ENCODE measurements around the gene ANKS3.

The ANKS3 gene

DNA sequence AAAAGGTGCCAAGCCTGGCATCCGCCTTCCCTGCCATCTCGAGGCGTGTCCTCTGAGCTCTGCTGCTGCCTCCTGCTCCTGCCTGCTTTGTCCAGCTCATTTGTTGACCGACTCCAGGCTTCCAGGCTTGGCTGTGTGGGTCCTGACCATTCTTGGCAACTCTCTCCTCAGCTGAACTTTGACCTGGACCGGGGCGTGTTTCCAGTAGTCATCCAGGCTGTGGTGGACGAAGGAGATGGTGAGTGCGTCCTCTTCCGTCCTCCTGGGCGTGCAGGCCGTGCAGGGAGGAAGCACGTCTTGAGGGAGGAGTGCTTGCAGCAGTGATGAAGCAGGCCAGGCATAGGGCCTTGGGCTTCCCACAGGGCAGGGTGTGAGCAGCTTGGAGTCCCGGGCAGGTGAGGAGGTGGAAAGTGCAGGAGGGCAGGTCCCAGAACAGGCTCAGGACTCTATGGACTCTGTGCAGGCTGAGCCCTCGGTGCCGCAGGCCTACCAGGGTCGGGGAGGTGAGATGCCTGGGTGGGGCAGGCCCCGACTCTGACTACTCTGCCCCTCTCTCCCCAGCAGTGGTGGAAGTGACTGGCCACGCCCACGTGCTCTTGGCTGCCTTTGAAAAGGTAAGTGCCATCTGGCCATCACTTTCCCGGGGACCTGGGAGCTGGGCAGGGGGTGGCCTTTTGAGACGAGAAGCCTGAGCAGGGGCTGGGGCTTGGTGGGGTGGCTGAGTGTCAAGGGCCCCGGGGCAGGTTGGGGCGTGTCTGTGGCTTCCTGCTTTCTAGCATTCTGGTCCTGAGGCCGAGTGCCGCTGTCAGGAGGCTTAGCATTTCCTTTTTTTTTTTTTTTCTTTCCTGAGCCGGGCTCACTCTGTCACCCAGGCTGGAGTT lies 69.3 kb downstream of the ANKS3 start:
- TF ChIP-seq, protein P1, sequence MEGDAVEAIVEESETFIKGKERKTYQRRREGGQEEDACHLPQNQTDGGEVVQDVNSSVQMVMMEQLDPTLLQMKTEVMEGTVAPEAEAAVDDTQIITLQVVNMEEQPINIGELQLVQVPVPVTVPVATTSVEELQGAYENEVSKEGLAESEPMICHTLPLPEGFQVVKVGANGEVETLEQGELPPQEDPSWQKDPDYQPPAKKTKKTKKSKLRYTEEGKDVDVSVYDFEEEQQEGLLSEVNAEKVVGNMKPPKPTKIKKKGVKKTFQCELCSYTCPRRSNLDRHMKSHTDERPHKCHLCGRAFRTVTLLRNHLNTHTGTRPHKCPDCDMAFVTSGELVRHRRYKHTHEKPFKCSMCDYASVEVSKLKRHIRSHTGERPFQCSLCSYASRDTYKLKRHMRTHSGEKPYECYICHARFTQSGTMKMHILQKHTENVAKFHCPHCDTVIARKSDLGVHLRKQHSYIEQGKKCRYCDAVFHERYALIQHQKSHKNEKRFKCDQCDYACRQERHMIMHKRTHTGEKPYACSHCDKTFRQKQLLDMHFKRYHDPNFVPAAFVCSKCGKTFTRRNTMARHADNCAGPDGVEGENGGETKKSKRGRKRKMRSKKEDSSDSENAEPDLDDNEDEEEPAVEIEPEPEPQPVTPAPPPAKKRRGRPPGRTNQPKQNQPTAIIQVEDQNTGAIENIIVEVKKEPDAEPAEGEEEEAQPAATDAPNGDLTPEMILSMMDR (IDR thresholded peaks at IDR 0.05; ENCODE audit: low read depth, low read length) = no peak
- TF ChIP-seq MYC (IDR thresholded peaks at IDR 0.05; ENCODE audit: low read depth, low read length) (peak; percentile 67), POLR2A (IDR thresholded peaks at IDR 0.05; ENCODE audit: extremely low read depth, insufficient read length) (no peak)
- TF ChIP-seq, protein P2, sequence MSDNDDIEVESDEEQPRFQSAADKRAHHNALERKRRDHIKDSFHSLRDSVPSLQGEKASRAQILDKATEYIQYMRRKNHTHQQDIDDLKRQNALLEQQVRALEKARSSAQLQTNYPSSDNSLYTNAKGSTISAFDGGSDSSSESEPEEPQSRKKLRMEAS (IDR thresholded peaks at IDR 0.05; ENCODE audit: low read depth, low read length) = peak; percentile 21; the same call in 1 of the 2 replicates
- peak; percentile 84 for DNase-seq (ENCODE audit: low read depth)
- no peak overlapping the region for H3K4me3 ChIP-seq (ENCODE audit: low read depth, low read length)

DNA sequence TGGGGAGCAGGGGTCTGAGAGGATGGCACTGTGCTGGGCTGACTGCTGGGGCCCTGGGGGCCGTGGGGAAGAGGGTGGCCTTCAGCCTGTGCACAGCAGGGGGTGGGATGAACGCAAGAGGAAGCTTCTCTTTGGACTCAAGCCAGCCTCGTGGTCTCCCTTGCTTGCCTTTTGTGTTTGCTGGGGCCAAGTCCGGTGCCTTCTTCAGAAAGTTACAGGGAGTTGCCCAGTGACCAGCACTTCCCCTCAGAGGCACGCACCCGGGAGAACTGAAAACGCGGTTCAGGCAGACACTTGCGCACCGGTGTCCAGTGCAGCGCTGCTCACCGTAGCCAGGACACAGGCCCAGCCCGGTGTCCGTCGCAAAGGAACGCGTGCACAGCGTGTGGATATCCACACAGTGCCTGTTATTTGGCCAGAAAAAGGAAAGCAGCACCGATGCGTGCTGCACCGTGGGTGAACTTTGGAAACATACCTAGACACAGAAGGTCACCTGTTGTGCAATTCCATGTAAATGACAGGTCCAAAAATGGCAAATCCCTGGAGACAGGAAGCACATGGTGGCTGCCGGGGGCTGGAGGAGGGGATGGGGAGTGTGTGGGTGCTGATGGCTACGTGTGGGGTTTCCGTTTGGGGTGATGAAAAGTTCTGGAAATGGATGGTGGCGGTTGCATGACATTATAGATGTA lies 70.2 kb downstream of the ANKS3 start:
- TF ChIP-seq MYC (IDR thresholded peaks at IDR 0.05; ENCODE audit: low read depth, low read length) (peak; percentile 63), POLR2A (IDR thresholded peaks at IDR 0.05; ENCODE audit: extremely low read depth, insufficient read length) (no peak)
- TF ChIP-seq, protein P1 (IDR thresholded peaks at IDR 0.05; ENCODE audit: low read depth, low read length) = no peak
- TF ChIP-seq, protein P2 (IDR thresholded peaks at IDR 0.05; ENCODE audit: low read depth, low read length) = peak; percentile 83
- peak overlapping the region; percentile 25 for H3K4me3 ChIP-seq (ENCODE audit: low read depth, low read length)
- DNase-seq (ENCODE audit: low read depth) = peak; percentile 97

DNA sequence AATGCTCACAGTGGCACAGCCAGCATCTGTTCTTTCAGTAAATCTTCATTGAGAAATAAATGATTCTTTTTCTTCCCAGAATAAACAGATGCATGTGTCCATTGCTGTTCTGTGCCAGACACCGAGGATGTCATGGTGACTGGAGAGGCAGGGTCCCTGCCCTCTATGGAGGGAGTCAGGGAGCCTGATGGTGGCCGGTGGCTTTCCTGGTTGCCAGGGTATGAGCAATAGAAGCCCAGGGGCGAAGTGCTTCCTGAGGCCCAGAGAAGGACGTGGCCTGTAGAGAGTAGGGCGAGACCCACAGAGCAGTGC lies 70.7 kb downstream of the ANKS3 start:
- DNase-seq (ENCODE audit: low read depth) = no peak

DNA sequence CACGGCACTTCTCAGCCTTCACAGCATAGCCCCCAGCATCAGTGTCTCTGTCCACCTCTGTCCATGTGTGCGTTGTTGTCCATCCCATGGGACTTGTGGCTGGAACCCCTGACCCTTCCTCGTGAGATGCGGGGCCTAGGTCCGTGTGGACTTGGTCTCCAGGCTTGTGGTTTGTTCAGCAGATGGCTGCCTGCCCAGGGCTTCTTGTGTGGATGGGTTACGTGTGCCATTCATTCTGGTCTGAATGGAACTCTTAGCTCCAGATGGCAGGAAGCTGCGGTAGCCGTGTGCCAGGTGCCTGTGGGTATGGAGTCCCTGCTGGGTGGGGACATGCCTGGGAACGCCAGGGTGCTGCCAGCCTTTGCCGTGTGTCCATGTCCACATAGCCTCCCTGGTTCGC lies 72.4 kb downstream of the ANKS3 start:
- no peak overlapping the region for H3K4me3 ChIP-seq (ENCODE audit: low read depth, low read length)
- TF ChIP-seq POLR2A (IDR thresholded peaks at IDR 0.05; ENCODE audit: extremely low read depth, insufficient read length) (no peak), MYC (IDR thresholded peaks at IDR 0.05; ENCODE audit: low read depth, low read length) (no peak)
- TF ChIP-seq, protein P2 (IDR thresholded peaks at IDR 0.05; ENCODE audit: low read depth, low read length) = no peak
- TF ChIP-seq, protein P1 (IDR thresholded peaks at IDR 0.05; ENCODE audit: low read depth, low read length) = no peak
- DNase-seq (ENCODE audit: low read depth) = no peak

More for the DNA sequence above, 70.7 kb downstream of the ANKS3 start:
- H3K4me3 ChIP-seq (ENCODE audit: low read depth, low read length) = no peak overlapping the region
- TF ChIP-seq MYC (IDR thresholded peaks at IDR 0.05; ENCODE audit: low read depth, low read length) = no peak
- TF ChIP-seq, protein P2 (IDR thresholded peaks at IDR 0.05; ENCODE audit: low read depth, low read length) = no peak
- TF ChIP-seq, protein P1 (IDR thresholded peaks at IDR 0.05; ENCODE audit: low read depth, low read length) = no peak
- no peak for TF ChIP-seq POLR2A (IDR thresholded peaks at IDR 0.05; ENCODE audit: extremely low read depth, insufficient read length)

DNA sequence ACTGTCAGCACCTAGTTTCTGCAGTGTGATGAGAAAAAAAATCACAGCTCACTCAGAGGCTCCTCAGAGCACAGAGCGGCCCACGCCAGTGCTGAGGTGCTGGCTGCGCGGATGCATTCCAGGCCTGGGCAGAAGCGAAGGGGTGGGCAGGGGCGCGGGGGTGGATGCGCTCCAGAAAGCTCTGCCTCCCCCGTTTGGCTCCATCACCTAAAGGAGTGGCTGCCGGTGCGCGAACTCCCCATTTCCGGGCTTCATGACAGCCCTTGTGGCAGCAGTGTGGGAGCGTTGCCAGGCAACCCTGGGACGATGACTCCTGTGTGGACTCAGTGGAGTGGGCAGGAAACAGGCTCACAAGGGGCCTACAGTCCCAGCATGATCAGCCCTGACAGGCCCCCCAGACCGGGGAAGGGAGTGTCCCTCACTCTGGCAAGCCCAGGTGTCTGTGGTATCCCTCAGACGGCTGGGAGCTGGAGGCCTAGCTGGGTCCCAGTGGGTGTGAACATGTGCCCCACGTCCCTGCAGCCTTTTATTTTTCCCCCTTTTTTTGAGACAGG lies 73.5 kb downstream of the ANKS3 start:
- no peak for DNase-seq (ENCODE audit: low read depth)
- TF ChIP-seq MYC (IDR thresholded peaks at IDR 0.05; ENCODE audit: low read depth, low read length) = no peak
- TF ChIP-seq, protein P2 (IDR thresholded peaks at IDR 0.05; ENCODE audit: low read depth, low read length) = no peak
- no peak overlapping the region for H3K4me3 ChIP-seq (ENCODE audit: low read depth, low read length)

Measured in NB4 (cell line).